ENCODE results near the gene CFAP46. TPM values are rescaled to one million over a fixed set of nuclear protein-coding genes. Genes with fewer than 3 reads are reported as not detected.
A peak's percentile ranks its signal among the peaks of the same experiment; 100 is the strongest.

Gene CFAP46
- polyA plus RNA-seq, 1 of the 3 experiments (the other 2 are of a cell fraction) = 3.9 TPM

- Histone ChIP-seq H3K27me3 (ENCODE audit: insufficient read depth) (no peaks in the 10 kb centered on the region), H3K4me1 (ENCODE audit: control insufficient read depth in 1 of 2, insufficient read depth in 2 of 2, low read depth in 1 of 2, low read length in 1 of 2) (peaks cover 0 to 5% of the 10 kb centered on the region in 2 experiments; a peak in 1 of 4 replicates), H3K36me3 (replicated peaks in 1 of 2; ENCODE audit: control insufficient read depth in 1 of 2, insufficient read depth in 2 of 2, low read length in 1 of 2) (no peaks in the 10 kb centered on the region), H3K27ac (ENCODE audit: low read depth in 2 of 2, low read length in 1 of 2) (no peak overlapping the region), H3K9ac (no peak overlapping the region), H3K9me2 (no peaks in the 10 kb centered on the region), H3K79me2 (ENCODE audit: insufficient read depth) (no peaks in the 10 kb centered on the region), H3K4me3 (ENCODE audit: low read depth in 2 of 2, low read length in 1 of 2) (no peak overlapping the region), H2AFZ (ENCODE audit: low read depth) (no peak overlapping the region), H3K9me3 (no peaks in the 10 kb centered on the region), H3F3A (replicated peaks; ENCODE audit: insufficient read depth) (no peaks in the 10 kb centered on the region), H3K4me2 (no peak overlapping the region), H4K20me1 (ENCODE audit: insufficient read depth) (no peaks in the 10 kb centered on the region)
- TF ChIP-seq MEF2A (IDR thresholded peaks at IDR 0.05; ENCODE audit: borderline replicate concordance, low read depth) (no peak), CHD2 (IDR thresholded peaks at IDR 0.05; ENCODE audit: low read length, partially characterized antibody) (no peak), TEAD4 (IDR thresholded peaks at IDR 0.05; ENCODE audit: borderline replicate concordance, insufficient read depth) (no peak), EZH2phosphoT487 (IDR thresholded peaks at IDR 0.05; ENCODE audit: borderline replicate concordance, low read depth) (no peak), IRF3 (IDR thresholded peaks at IDR 0.05; ENCODE audit: low read depth, low read length) (no peak), TAF1 (IDR thresholded peaks at IDR 0.05; ENCODE audit: borderline replicate concordance, low read depth, low read length) (no peak), TCF12 (IDR thresholded peaks at IDR 0.05) (no peak), YY1 (IDR thresholded peaks at IDR 0.05; ENCODE audit: low read depth) (no peak), MAX (IDR thresholded peaks at IDR 0.05; ENCODE audit: low read depth) (no peak), GABPA (IDR thresholded peaks at IDR 0.05; ENCODE audit: low read depth) (no peak), USF2 (IDR thresholded peaks at IDR 0.05; ENCODE audit: borderline replicate concordance, low read depth, low read length) (no peak), RAD21 (IDR thresholded peaks at IDR 0.05; ENCODE audit: low read length) (no peak), NFIC (IDR thresholded peaks at IDR 0.05; ENCODE audit: borderline replicate concordance) (no peak), MXI1 (IDR thresholded peaks at IDR 0.05; ENCODE audit: low read depth, low read length) (no peak), POLR2AphosphoS5 (IDR thresholded peaks at IDR 0.05; ENCODE audit: low read depth, low read length) (no peak), FOXM1 (IDR thresholded peaks at IDR 0.05; ENCODE audit: low read depth) (no peak), RFX5 (IDR thresholded peaks at IDR 0.05; ENCODE audit: low read length) (no peak), REST (IDR thresholded peaks at IDR 0.05; ENCODE audit: low read depth, low read length) (no peak), NRF1 (IDR thresholded peaks at IDR 0.05; ENCODE audit: low read depth, low read length) (no peak), FOSL2 (IDR thresholded peaks at IDR 0.05; ENCODE audit: borderline replicate concordance, low read depth) (no peak)
- peak; percentile 19 for DNase-seq
- ChIA-PET CTCF (interaction anchor here (0.6 kb wide), 1 partner anchor 33 kb away, joined by 3 read pairs; no protein-coding TSS in a partner anchor), POLR2A (no interaction called here)
- 58% methylated on average over 17 of the region's 26 CpGs for WGBS (ENCODE audit: low lambda C conversion rate)
Measured at GRCh38 chr10:132972149-132972985, 30.0 kb upstream of the CFAP46 start.
